IMR-90 (cell line): ENCODE results near the gene GP5. TPM values are rescaled to one million over a fixed set of nuclear protein-coding genes. Genes with fewer than 3 reads are reported as not detected.

Experiments
- ATAC-seq: fragments of 200-7000 bp; cut with Tn5 transposase; 2 replicates; pipeline ENCODE4 v1.9.1; 2020; ENCODE audit warnings: low read depth, mild to moderate bottlenecking, moderate library complexity
- BruUV-seq: library from RNA; stranded (reverse); fragments of 400-500 nt; replicated peaks from 2 replicates; lab custom pipeline; 2021; lab: Mats Ljungman, UMichigan
- CTCF ChIA-PET: fragments of 300-600 bp; formaldehyde crosslinking; extraction: SDS; loops from one replicate; lab custom pipeline; 2021; ENCODE audit warnings: antibody characterized with exemption; lab: Yijun Ruan, JAX
- POLR2A ChIA-PET: fragments of 300-600 bp; sonication (Branson Sonifier 250); formaldehyde crosslinking; loops from one replicate; lab custom pipeline; 2022; ENCODE audit warnings: antibody characterized with exemption; ENCODE audit not compliant: unreplicated experiment; lab: Charles Lee
- DNase-seq: peaks from one replicate; pipeline ENCODE4 v3.0.0; 2013
- H2AFZ ChIP-seq: replicated peaks from 2 replicates; pipeline ENCODE3; 2013; ENCODE audit warnings: low read length, mild to moderate bottlenecking; ENCODE audit not compliant: poor library complexity
- H2AK5ac ChIP-seq: 2 replicates; pipeline ENCODE4 v1.6.1; 2013; ENCODE audit warnings: low read depth, low read length, inconsistent platforms
- H2AK9ac ChIP-seq: replicated peaks from 2 replicates; pipeline ENCODE3; 2013; ENCODE audit warnings: mild to moderate bottlenecking, low read depth, low read length, moderate library complexity; ENCODE audit not compliant: poor library complexity
- H2BK120ac ChIP-seq: 2 replicates; pipeline ENCODE4 v1.6.1; 2013; ENCODE audit warnings: low read depth, low read length, inconsistent platforms
- H2BK15ac ChIP-seq: 3 replicates; pipeline ENCODE4 v1.6.1; 2013; ENCODE audit warnings: low read depth, low read length, inconsistent platforms
- H2BK20ac ChIP-seq: 2 replicates; pipeline ENCODE4 v1.6.1; 2013; ENCODE audit warnings: low read depth, mild to moderate bottlenecking, inconsistent platforms, low read length, moderate library complexity
- H2BK5ac ChIP-seq: 2 replicates; pipeline ENCODE4 v1.6.1; 2013; ENCODE audit warnings: mild to moderate bottlenecking, low read depth, low read length, inconsistent platforms; ENCODE audit not compliant: poor library complexity, severe bottlenecking
- H3K14ac ChIP-seq: replicated peaks from 2 replicates; pipeline ENCODE4 v1.6.1; 2013; ENCODE audit warnings: low read depth, low read length, inconsistent platforms
- H3K18ac ChIP-seq: 2 replicates; pipeline ENCODE4 v1.6.1; 2013; ENCODE audit warnings: low read depth, low read length, control low read depth
- H3K23ac ChIP-seq: 2 replicates; pipeline ENCODE4 v1.6.1; 2013; ENCODE audit warnings: low read depth, low read length, inconsistent platforms
- H3K27ac ChIP-seq: 2 replicates; pipeline ENCODE4 v1.5.1; 2013; ENCODE audit warnings: mild to moderate bottlenecking, control low read depth, low read length; ENCODE audit not compliant: insufficient read depth
- H3K27me3 ChIP-seq: 2 replicates; pipeline ENCODE4 v1.6.1; 2013; ENCODE audit warnings: low read length; ENCODE audit not compliant: control insufficient read depth, insufficient read depth
- H3K36me3 ChIP-seq: 2 replicates; pipeline ENCODE4 v1.6.1; 2013; ENCODE audit warnings: low read length, mixed read lengths; ENCODE audit not compliant: control insufficient read depth, insufficient read depth
- H3K4ac ChIP-seq: 2 replicates; pipeline ENCODE4 v1.6.1; 2013; ENCODE audit warnings: low read depth, low read length, inconsistent platforms
- H3K4me1 ChIP-seq: 2 replicates; pipeline ENCODE4 v1.6.1; 2013; ENCODE audit warnings: low read length, mixed read lengths; ENCODE audit not compliant: control insufficient read depth, insufficient read depth
- H3K4me2 ChIP-seq: 2 replicates; pipeline ENCODE4 v1.6.1; 2013; ENCODE audit warnings: low read depth, mild to moderate bottlenecking, control low read depth, low read length, moderate library complexity
- H3K4me3 ChIP-seq: 2 replicates; pipeline ENCODE4 v1.5.1; 2013; ENCODE audit warnings: low read depth, mild to moderate bottlenecking, control low read depth, low read length, moderate library complexity; ENCODE audit not compliant: insufficient read depth
- H3K56ac ChIP-seq: 2 replicates; pipeline ENCODE4 v1.6.1; 2013; ENCODE audit warnings: low read length, inconsistent platforms; ENCODE audit not compliant: insufficient read depth; ENCODE audit errors: extremely low read depth
- H3K79me1 ChIP-seq, 2 experiments: 2 replicates each; pipeline ENCODE4 v1.6.1; 2013; ENCODE audit warnings: low read length in 2 of 2, inconsistent platforms in 1 of 2, low read depth in 1 of 2
- H3K9ac ChIP-seq: 2 replicates; pipeline ENCODE4 v1.6.1; 2013; ENCODE audit warnings: low read depth, low read length, control low read depth
- H3K9me1 ChIP-seq: 2 replicates; pipeline ENCODE4 v1.6.1; 2013; ENCODE audit warnings: low read length, inconsistent platforms; ENCODE audit not compliant: insufficient read depth
- H3K9me3 ChIP-seq: 2 replicates; pipeline ENCODE4 v1.6.1; 2013; ENCODE audit warnings: low read length; ENCODE audit not compliant: control insufficient read depth, insufficient read depth
- H4K20me1 ChIP-seq: 2 replicates; pipeline ENCODE4 v1.6.1; 2013; ENCODE audit warnings: low read length, inconsistent platforms; ENCODE audit not compliant: insufficient read depth
- H4K5ac ChIP-seq: 2 replicates; pipeline ENCODE4 v1.6.1; 2013; ENCODE audit warnings: mild to moderate bottlenecking, low read depth, low read length, control low read depth
- H4K8ac ChIP-seq, 2 experiments: 2 replicates each; pipeline ENCODE4 v1.6.1; 2013; ENCODE audit warnings: low read depth in 2 of 2, low read length in 2 of 2, control low read depth in 1 of 2, inconsistent platforms in 1 of 2
- H4K91ac ChIP-seq: 2 replicates; pipeline ENCODE4 v1.6.1; 2013; ENCODE audit warnings: low read depth, low read length, inconsistent platforms; ENCODE audit not compliant: insufficient read depth
- SMC3 ChIP-seq: fragments of 150-350 bp; IDR thresholded peaks from 2 replicates; pipeline ENCODE4 v1.6.1; 2016; ENCODE audit warnings: low read depth, mild to moderate bottlenecking, antibody characterized with exemption, low read length, moderate library complexity
- WGBS, 2 experiments: methylation state at CpG; one replicate each; pipeline versions ENCODE4 v1.1.5 to v1.1.7; 2013; ENCODE audit warnings: missing lambda C conversion rate in 2 of 2; ENCODE audit not compliant: insufficient read length in 1 of 2; ENCODE audit errors: extremely low coverage in 2 of 2; 5-methylcytosine and 5-hydroxymethylcytosine counted together
- dilution Hi-C: fragments of 300-500 bp; cut with HindIII; formaldehyde crosslinking; loops from one replicate; pipeline ENCODE4 v1.14.3; 2018; ENCODE audit warnings: low sequenced_read_pairs; ENCODE audit not compliant: unreplicated experiment
- in situ Hi-C: fragments of 300-500 bp; cut with MboI; formaldehyde crosslinking; loops from 3 replicates; pipeline ENCODE4 v1.14.3; 2019; ENCODE audit warnings: low sequenced_read_pairs, inconsistent platforms, mixed read lengths
- intact Hi-C: fragments of 100-400 bp; cut with micrococcal nuclease; formaldehyde crosslinking; loops from 2 replicates; pipeline ENCODE4 v1.10.0; 2022
- polyA plus RNA-seq, 3 experiments: library from polyadenylated mRNA; depleted of rRNA; stranded (reverse); fragments of >200 nt; gene quantifications; 2 replicates each; pipeline ENCODE4 v1.2.3, GENCODE V29; 2012; ENCODE audit warnings: low replicate concordance in 1 of 3
- total RNA-seq: library from RNA; depleted of rRNA; stranded (reverse); fragments of >200 nt; gene quantifications from 2 replicates; pipeline ENCODE4 v1.2.3, GENCODE V29; 2012
- TF ChIP-seq, protein P1 (sequence below): fragments of 150-350 bp; IDR thresholded peaks from 2 replicates; pipeline ENCODE4 v1.6.1; 2017; ENCODE audit warnings: mild to moderate bottlenecking, antibody characterized with exemption, low read length, low read depth

The GP5 gene
- total and polyA plus RNA-seq, 2 of the 4 experiments (the other 2 are of a cell fraction), result under 0.01 to 0.12 TPM

GRCh38 chr3:194367992-194368841 lies 30.8 kb downstream of the GP5 start:
- ChIA-PET CTCF (interaction anchor here (0.6 to 1.5 kb wide), 2 partner anchors 25 to 54 kb away, joined by 3 to 4 read pairs; no protein-coding TSS in a partner anchor), POLR2A (no interaction called here)
- Histone ChIP-seq H3K79me1 (peaks cover 0 to 6% of the 10 kb centered on the region in 2 experiments; a peak in 1 of 4 replicates), H3K27me3 (0 out of 2 replicates have a peak, but pooled peaks cover 3% of the 10 kb centered on the region), H2BK20ac (peak overlapping the region; percentile 60), H3K4ac (peak overlapping the region; percentile 30; the same call in 1 of the 2 replicates), H2BK15ac (no peak overlapping the region; the same call in 2 of the 3 replicates), H3K56ac (no peak overlapping the region), H3K18ac (no peak overlapping the region), H3K23ac (no peak overlapping the region), H2AFZ (peak overlapping the region; percentile 78), H3K4me2 (no peak overlapping the region), H3K9me1 (peaks cover 12% of the 10 kb centered on the region), H3K14ac (no peak overlapping the region), H3K36me3 (no peaks in the 10 kb centered on the region), H4K5ac (no peak overlapping the region), H2AK9ac (peak overlapping the region; percentile 49), H4K8ac (no peak overlapping the region), H3K9ac (no peak overlapping the region), H2BK5ac (no peak overlapping the region), H3K4me1 (peaks cover 30% of the 10 kb centered on the region), H2AK5ac (peak overlapping the region; percentile 22; the same call in 1 of the 2 replicates), H3K9me3 (no peaks in the 10 kb centered on the region), H3K27ac (no peak overlapping the region), H3K4me3 (no peak overlapping the region), H4K20me1 (no peaks in the 10 kb centered on the region), H4K91ac (no peak overlapping the region), H2BK120ac (0 out of 2 replicates have a peak overlapping the region, but pooled peaks have one; percentile 66)
- in situ Hi-C loops (no loop called here), dilution Hi-C loops (no loop called here), intact Hi-C loops (no loop called here)
- ATAC-seq, result no peak
- TF ChIP-seq SMC3, result no peak
- TF ChIP-seq, protein P1, sequence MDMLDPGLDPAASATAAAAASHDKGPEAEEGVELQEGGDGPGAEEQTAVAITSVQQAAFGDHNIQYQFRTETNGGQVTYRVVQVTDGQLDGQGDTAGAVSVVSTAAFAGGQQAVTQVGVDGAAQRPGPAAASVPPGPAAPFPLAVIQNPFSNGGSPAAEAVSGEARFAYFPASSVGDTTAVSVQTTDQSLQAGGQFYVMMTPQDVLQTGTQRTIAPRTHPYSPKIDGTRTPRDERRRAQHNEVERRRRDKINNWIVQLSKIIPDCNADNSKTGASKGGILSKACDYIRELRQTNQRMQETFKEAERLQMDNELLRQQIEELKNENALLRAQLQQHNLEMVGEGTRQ, result peak; percentile 1; the same call in 1 of the 2 replicates
- BruUV-seq, result no TSS peak
- 64% methylated on average over 5 of the region's 18 CpGs; no CpG with 5 or more reads in 1 of the 2 experiments for WGBS, 2 experiments
- peak; percentile 60 for DNase-seq
